SU-DHL-6 (cell line): Measurements from ENCODE around the gene RASL11B.

Experiments used
- H2AFZ ChIP-seq: fragments of 200-600 bp; sonication (generic); 2 replicates; pipeline ENCODE4 v1.6.1; 2014; ENCODE audit warnings: low read depth, mild to moderate bottlenecking, moderate library complexity, mixed read lengths, antibody characterized with exemption, low read length; ENCODE audit not compliant: severe bottlenecking
- H3F3A ChIP-seq: fragments of 200-600 bp; shearing (Covaris generic); 2 replicates; pipeline ENCODE4 v1.6.0; 2016; ENCODE audit warnings: antibody characterized with exemption, mild to moderate bottlenecking; ENCODE audit not compliant: insufficient read depth
- H3K27ac ChIP-seq: fragments of 200-600 bp; sonication (generic); 2 replicates; pipeline ENCODE4 v1.5.1; 2016; ENCODE audit warnings: low read depth, mild to moderate bottlenecking, low read length, moderate library complexity, mixed read lengths
- H3K27me3 ChIP-seq: fragments of 200-600 bp; sonication (generic), shearing (Covaris generic); 2 replicates; pipeline ENCODE4 v1.6.0; 2014; ENCODE audit warnings: mild to moderate bottlenecking, low read length
- H3K36me3 ChIP-seq: fragments of 200-600 bp; sonication (generic); 2 replicates; pipeline ENCODE4 v1.6.1; 2014; ENCODE audit warnings: mild to moderate bottlenecking, low read length, mixed read lengths
- H3K4me2 ChIP-seq: fragments of 300-600, 200-600 bp; shearing (Covaris generic), sonication (generic); 2 replicates; pipeline ENCODE4 v1.6.0; 2014; ENCODE audit warnings: low read length, low read depth, mild to moderate bottlenecking; ENCODE audit not compliant: poor library complexity, severe bottlenecking
- H3K4me3 ChIP-seq: fragments of 200-600 bp; sonication (generic); 2 replicates; pipeline ENCODE4 v1.5.1; 2014; ENCODE audit warnings: antibody characterized with exemption, low read length, mild to moderate bottlenecking, mixed read lengths; ENCODE audit not compliant: insufficient read depth, poor library complexity, severe bottlenecking
- H3K79me2 ChIP-seq: fragments of 200-600 bp; sonication (generic); 2 replicates; pipeline ENCODE4 v1.6.1; 2014; ENCODE audit warnings: mild to moderate bottlenecking, low read length, moderate library complexity; ENCODE audit not compliant: insufficient read depth
- H3K9ac ChIP-seq: fragments of 200-600 bp; sonication (generic); 2 replicates; pipeline ENCODE4 v1.7.0; 2014; ENCODE audit warnings: mild to moderate bottlenecking, low read length
- H3K9me2 ChIP-seq: fragments of 200-600 bp; sonication (generic); replicated peaks from 2 replicates; pipeline ENCODE4 v1.6.1; 2014; ENCODE audit warnings: low read length; ENCODE audit not compliant: insufficient read depth
- H3K9me3 ChIP-seq: fragments of 200-600 bp; sonication (generic); 2 replicates; pipeline ENCODE4 v1.6.1; 2014; ENCODE audit warnings: low read length, mixed read lengths; ENCODE audit not compliant: insufficient read depth
- H4K20me1 ChIP-seq: fragments of 200-600 bp; sonication (generic); 2 replicates; pipeline ENCODE4 v1.6.1; 2014; ENCODE audit warnings: low read depth, mild to moderate bottlenecking, antibody characterized with exemption, low read length, moderate library complexity, mixed read lengths
- CTCF ChIP-seq: fragments of 200-600 bp; sonication (generic); IDR thresholded peaks from one replicate; pipeline ENCODE4 v1.5.1; 2017; ENCODE audit warnings: antibody characterized with exemption, mild to moderate bottlenecking, low read length, moderate library complexity; ENCODE audit not compliant: insufficient read depth, poor library complexity, severe bottlenecking
- EZH2phosphoT487 ChIP-seq: fragments of 200-600 bp; sonication (generic), shearing (Covaris generic); conservative IDR thresholded peaks from 2 replicates; pipeline ENCODE4 v1.6.1; 2018; ENCODE audit warnings: mild to moderate bottlenecking, antibody characterized with exemption, low read length, moderate library complexity, mixed read lengths

RASL11B gene

GRCh38 chr4:52903273-52903672 lies 41.2 kb downstream of the RASL11B start:
- TF ChIP-seq CTCF (no peak), EZH2phosphoT487 (no peak)
- H3K9me2 ChIP-seq = no peaks in the 10 kb centered on the region
- no peak overlapping the region for H3K4me2 ChIP-seq
- no peak overlapping the region for H3K27ac ChIP-seq
- no peak overlapping the region for H3K9ac ChIP-seq
- no peak overlapping the region for H2AFZ ChIP-seq
- H3K79me2 ChIP-seq = no peaks in the 10 kb centered on the region
- H4K20me1 ChIP-seq = no peaks in the 10 kb centered on the region
- H3F3A ChIP-seq = no peaks in the 10 kb centered on the region
- H3K36me3 ChIP-seq = no peaks in the 10 kb centered on the region
- H3K27me3 ChIP-seq = no peaks in the 10 kb centered on the region
- no peaks in the 10 kb centered on the region for H3K9me3 ChIP-seq
- H3K4me3 ChIP-seq = no peak overlapping the region

GRCh38 chr4:52904421-52904820 lies 42.3 kb downstream of the RASL11B start:
- Histone ChIP-seq H3K36me3 (no peaks in the 10 kb centered on the region), H3K4me2 (no peak overlapping the region)

GRCh38 chr4:52907510-52907909 lies 45.4 kb downstream of the RASL11B start:
- H2AFZ ChIP-seq = no peak overlapping the region
- H3K27me3 ChIP-seq = no peaks in the 10 kb centered on the region
- H3K79me2 ChIP-seq = no peaks in the 10 kb centered on the region
- no peak overlapping the region for H3K4me3 ChIP-seq
- no peaks in the 10 kb centered on the region for H3K36me3 ChIP-seq
- no peaks in the 10 kb centered on the region for H4K20me1 ChIP-seq
- H3K27ac ChIP-seq = no peak overlapping the region
- no peaks in the 10 kb centered on the region for H3K9me3 ChIP-seq
- TF ChIP-seq CTCF (no peak), EZH2phosphoT487 (no peak)
- H3K9ac ChIP-seq = no peak overlapping the region
- H3K9me2 ChIP-seq = no peaks in the 10 kb centered on the region
- H3K4me2 ChIP-seq = no peak overlapping the region
- H3F3A ChIP-seq = no peaks in the 10 kb centered on the region; the same call in 1 of the 2 replicates

More at GRCh38 chr4:52904421-52904820, 42.3 kb downstream of the RASL11B start:
- Histone ChIP-seq H3K9ac (no peak overlapping the region), H3K79me2 (no peaks in the 10 kb centered on the region), H4K20me1 (no peaks in the 10 kb centered on the region), H2AFZ (no peak overlapping the region), H3K9me2 (no peaks in the 10 kb centered on the region), H3F3A (no peaks in the 10 kb centered on the region), H3K27me3 (no peaks in the 10 kb centered on the region), H3K9me3 (no peaks in the 10 kb centered on the region), H3K27ac (no peak overlapping the region), H3K4me3 (no peak overlapping the region)
- TF ChIP-seq EZH2phosphoT487 = no peak
- no peak for TF ChIP-seq CTCF

GRCh38 chr4:52910115-52910514 lies 48.0 kb downstream of the RASL11B start:
- Histone ChIP-seq H3K27ac (no peak overlapping the region), H3F3A (no peaks in the 10 kb centered on the region; the same call in 1 of the 2 replicates), H3K36me3 (no peaks in the 10 kb centered on the region), H3K9me2 (no peaks in the 10 kb centered on the region), H3K9ac (no peak overlapping the region), H3K9me3 (no peaks in the 10 kb centered on the region), H3K4me2 (no peak overlapping the region), H2AFZ (no peak overlapping the region), H3K4me3 (no peak overlapping the region), H4K20me1 (no peaks in the 10 kb centered on the region), H3K79me2 (no peaks in the 10 kb centered on the region), H3K27me3 (no peaks in the 10 kb centered on the region)
- TF ChIP-seq EZH2phosphoT487 = no peak
- TF ChIP-seq CTCF = no peak
